Measurements from ENCODE around the gene MPRIP. TPM values are rescaled to one million over a fixed set of nuclear protein-coding genes. Genes with fewer than 3 reads are reported as not detected.
A peak's percentile ranks its signal among the peaks of the same experiment; 100 is the strongest.

The MPRIP gene
- total RNA-seq, 2 donors from 2014 or later = 268 to 269 TPM

GRCh38 chr17:17235212-17236174, 193.2 kb downstream of the MPRIP start:
- ATAC-seq (no peak), DNase-seq (no peak)
- Mint-ChIP-seq H3K27ac (peak overlapping the region; percentile 98), H3K4me1 (peaks cover 24% of the 10 kb centered on the region), H3K4me3 (peak overlapping the region; percentile 96), H3K36me3 (ENCODE audit: low read depth) (no peaks in the 10 kb centered on the region), H3K27me3 (no peaks in the 10 kb centered on the region)
- H3K9me3 ChIP-seq (ENCODE audit: control insufficient read depth, low read length, poor library complexity, severe bottlenecking) = no peaks in the 10 kb centered on the region

GRCh38 chr17:17236295-17237025, 194.2 kb downstream of the MPRIP start:
- H3K9me3 ChIP-seq (ENCODE audit: control insufficient read depth, low read length, poor library complexity, severe bottlenecking) = no peaks in the 10 kb centered on the region
- ATAC-seq (peak; percentile 2), DNase-seq (no peak)
- Mint-ChIP-seq H3K27me3 (no peaks in the 10 kb centered on the region), H3K27ac (peak overlapping the region; percentile 98), H3K4me1 (peaks cover 24% of the 10 kb centered on the region), H3K4me3 (peak overlapping the region; percentile 96), H3K36me3 (ENCODE audit: low read depth) (no peaks in the 10 kb centered on the region)

DNA sequence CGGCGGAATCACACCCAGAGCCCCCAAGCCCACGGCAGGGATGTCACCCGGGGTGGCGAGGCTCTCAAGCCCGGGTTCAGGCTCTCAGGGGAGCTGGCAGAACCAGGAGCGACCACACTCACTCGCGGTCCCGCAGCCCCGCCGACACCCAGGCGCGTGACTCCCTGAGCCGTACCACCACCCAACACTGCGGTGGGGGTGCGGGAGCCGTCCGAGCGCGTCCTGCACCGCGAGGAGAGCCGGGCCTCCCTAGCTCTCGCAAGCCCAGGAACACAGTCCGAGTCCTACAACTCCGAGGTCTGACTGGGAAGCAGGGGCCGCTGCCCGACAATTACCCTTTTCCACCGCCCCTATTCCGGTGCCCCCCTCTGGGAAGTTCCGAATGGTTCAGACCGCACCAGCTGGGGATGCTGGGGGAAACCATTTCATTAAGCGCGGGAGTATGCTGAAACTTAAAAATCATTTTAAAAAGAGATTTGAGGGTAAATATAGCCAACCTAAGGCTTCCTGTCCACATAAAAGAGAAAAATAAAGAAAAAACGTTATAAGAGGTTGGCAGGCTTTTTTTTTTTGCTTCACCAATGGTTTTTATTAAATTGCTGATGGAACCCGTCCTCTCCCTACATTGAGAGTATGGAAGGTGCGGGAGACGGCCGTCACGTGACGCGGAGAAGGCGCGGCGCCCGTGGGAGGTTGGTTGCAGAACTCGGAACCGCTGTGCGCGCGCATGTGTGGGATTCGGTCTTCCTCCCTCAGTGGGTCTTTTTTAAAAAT, 195.0 kb downstream of the MPRIP start, which contains the start of gene FLCN:
FLCN (minus strand) TSS at position 143 of the 774 bp plus-strand sequence. CDS start 9,031 bp downstream, outside the sequence.
- H3K36me3 Mint-ChIP-seq (ENCODE audit: low read depth) = no peaks in the 10 kb centered on the region
- H3K4me1 Mint-ChIP-seq = peaks cover 22% of the 10 kb centered on the region
- H3K4me3 Mint-ChIP-seq = peak within 1 kb of the TSS; percentile 96
- peak; percentile 79 to 87 (median 85) for DNase-seq
- H3K27me3 Mint-ChIP-seq = no peaks in the 10 kb centered on the region
- ATAC-seq = peak; percentile 94
- peak within 1 kb of the TSS; percentile 98 for H3K27ac Mint-ChIP-seq
- no peaks in the 10 kb centered on the region for H3K9me3 ChIP-seq (ENCODE audit: control insufficient read depth, low read length, poor library complexity, severe bottlenecking)

GRCh38 chr17:17239832-17240231, 197.6 kb downstream of the MPRIP start:
- DNase-seq (no peak), ATAC-seq (no peak)
- Mint-ChIP-seq H3K4me1 (peaks cover 22% of the 10 kb centered on the region), H3K4me3 (no peak overlapping the region), H3K27ac (no peak overlapping the region), H3K36me3 (ENCODE audit: low read depth) (no peaks in the 10 kb centered on the region), H3K27me3 (no peaks in the 10 kb centered on the region)
- H3K9me3 ChIP-seq (ENCODE audit: control insufficient read depth, low read length, poor library complexity, severe bottlenecking) = no peaks in the 10 kb centered on the region

GRCh38 chr17:17241656-17242055, 199.4 kb downstream of the MPRIP start:
- DNase-seq (no peak), ATAC-seq (no peak)
- H3K27me3 Mint-ChIP-seq = no peaks in the 10 kb centered on the region
- peaks cover 7% of the 10 kb centered on the region for H3K4me1 Mint-ChIP-seq
- H3K27ac Mint-ChIP-seq = peak overlapping the region; percentile 16
- H3K9me3 ChIP-seq (ENCODE audit: control insufficient read depth, low read length, poor library complexity, severe bottlenecking) = no peaks in the 10 kb centered on the region
- H3K4me3 Mint-ChIP-seq = no peak overlapping the region
- no peaks in the 10 kb centered on the region for H3K36me3 Mint-ChIP-seq (ENCODE audit: low read depth)

DNA sequence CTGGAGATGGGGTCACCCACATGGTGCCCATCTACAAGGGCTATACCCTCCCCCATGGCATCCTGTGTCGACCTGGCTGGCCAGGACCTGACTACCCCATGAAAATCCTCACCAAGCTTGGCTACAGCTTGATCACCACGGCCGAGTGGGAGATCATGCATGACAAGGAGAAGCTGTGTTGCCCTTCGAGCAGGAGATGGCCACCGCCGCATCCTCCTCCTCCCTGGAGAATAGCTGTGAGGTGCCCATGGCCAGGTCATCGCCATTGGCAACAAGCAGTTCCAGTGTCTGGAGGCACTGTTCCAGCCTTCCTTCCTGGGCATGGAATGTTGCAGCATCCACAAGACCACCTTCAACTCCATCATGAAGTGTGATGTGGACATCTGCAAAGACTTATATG, 200.0 kb downstream of the MPRIP start:
- H3K9me3 ChIP-seq (ENCODE audit: control insufficient read depth, low read length, poor library complexity, severe bottlenecking) = no peaks in the 10 kb centered on the region
- ATAC-seq (no peak), DNase-seq (no peak)
- H3K27me3 Mint-ChIP-seq = no peaks in the 10 kb centered on the region
- H3K36me3 Mint-ChIP-seq (ENCODE audit: low read depth) = no peaks in the 10 kb centered on the region
- no peak overlapping the region for H3K4me3 Mint-ChIP-seq
- H3K4me1 Mint-ChIP-seq = peaks cover 5% of the 10 kb centered on the region
- H3K27ac Mint-ChIP-seq = no peak overlapping the region

Other genes with a start within 250 kb of the MPRIP start
- 1 to 10 TPM in 1 of 2 donors, not detected in 1; 1.1 TPM for gene TNFRSF13B, start 70.3 kb upstream of the MPRIP start, total RNA-seq
- 10 to 100 TPM; 13.2 to 15.3 TPM for gene PLD6, start 163.9 kb downstream of the MPRIP start, total RNA-seq
- 10 to 100 TPM; 34.1 to 44.9 TPM for gene FLCN, start 194.7 kb downstream of the MPRIP start, total RNA-seq
- 10 to 100 TPM; 87.8 to 89.1 TPM for gene COPS3, start 238.8 kb downstream of the MPRIP start, total RNA-seq

All from T-helper 17 cell (primary cell).